GM18505 (cell line): ENCODE results near the gene OR4D10.
"Not testable (repeated sequence)": the region's sequence is repeated elsewhere in the genome, so short reads cannot be mapped to it uniquely, and the experiment has no call there.

Source experiments
- ATAC-seq: cut with Tn5 transposase; IDR thresholded peaks from one replicate; pipeline ENCODE4 v1.9.1; 2021; ENCODE audit not compliant: unreplicated experiment
- POLR2A ChIP-seq: IDR thresholded peaks from 4 replicates; pipeline ENCODE4 v1.6.1; 2011; ENCODE audit warnings: borderline replicate concordance; ENCODE audit not compliant: insufficient read depth, insufficient read length; ENCODE audit errors: extremely low read depth

OR4D10 gene

GRCh38 chr11:59473015-59473414 is at the start of gene OR4D10:
TSS of gene OR4D10 (plus strand) at chr11:59473315. CDS start at chr11:59477430, 4,115 bp downstream.
- no peak for ATAC-seq
- TF ChIP-seq POLR2A = no peak

GRCh38 chr11:59423835-59424234 is 49.3 kb upstream of the OR4D10 start:
- ATAC-seq = no peak

GRCh38 chr11:59425131-59425530 is 48.0 kb upstream of the OR4D10 start:
- ATAC-seq = no peak
- TF ChIP-seq POLR2A = no peak

More at GRCh38 chr11:59423835-59424234, 49.3 kb upstream of the OR4D10 start:
- no peak for TF ChIP-seq POLR2A

GRCh38 chr11:59426361-59427067 is 46.6 kb upstream of the OR4D10 start, which contains the start of gene OR5A2:
TSS of gene OR5A2 (minus strand) at chr11:59426413. CDS start at chr11:59422953, 3,460 bp downstream.
- TF ChIP-seq POLR2A = no peak
- no peak for ATAC-seq

- no peak for ATAC-seq
These were observed 46.1 kb upstream of the OR4D10 start for GRCh38 chr11:59427068-59427382.

GRCh38 chr11:59429924-59430516 is 43.1 kb upstream of the OR4D10 start:
- peak; percentile 74 for ATAC-seq
- no peak for TF ChIP-seq POLR2A

More at GRCh38 chr11:59427068-59427382, 46.1 kb upstream of the OR4D10 start:
- no peak for TF ChIP-seq POLR2A

GRCh38 chr11:59436169-59436568 is 36.9 kb upstream of the OR4D10 start, which contains the start of gene OR5A1:
TSS of gene OR5A1 (plus strand) at chr11:59436469. CDS start at chr11:59443169, 6,700 bp downstream.
- no peak for ATAC-seq
- TF ChIP-seq POLR2A = no peak

GRCh38 chr11:59437770-59438169 is 35.3 kb upstream of the OR4D10 start:
- no peak for TF ChIP-seq POLR2A
- no peak for ATAC-seq

GRCh38 chr11:59445624-59446023 is 27.5 kb upstream of the OR4D10 start:
- ATAC-seq = not testable (repeated sequence)

GRCh38 chr11:59448484-59448883 is 24.6 kb upstream of the OR4D10 start:
- no peak for ATAC-seq
- no peak for TF ChIP-seq POLR2A

- ATAC-seq = no peak
- no peak for TF ChIP-seq POLR2A
These were observed 16.5 kb upstream of the OR4D10 start, which contains the start of gene OR4D6 for GRCh38 chr11:59456661-59457060. TSS of gene OR4D6 (plus strand) at chr11:59456961. CDS start at chr11:59456961, 0 bp downstream.

- TF ChIP-seq POLR2A = no peak
- ATAC-seq = no peak
These were observed 13.2 kb upstream of the OR4D10 start for GRCh38 chr11:59459916-59460315.

- no peak for TF ChIP-seq POLR2A
These were observed 9.9 kb upstream of the OR4D10 start for GRCh38 chr11:59463190-59463641.

GRCh38 chr11:59475176-59475575 is 2.1 kb downstream of the OR4D10 start:
- ATAC-seq = no peak
- TF ChIP-seq POLR2A = no peak

More at GRCh38 chr11:59463190-59463641, 9.9 kb upstream of the OR4D10 start:
- ATAC-seq = no peak
